Fibroblast of the aortic adventitia (primary cell): ENCODE measurements around the gene ZNF322. TPM values are rescaled to one million over a fixed set of nuclear protein-coding genes. Genes with fewer than 3 reads are reported as not detected.

Experiments used
- DNase-seq: peaks from one replicate; pipeline ENCODE4 v3.0.0-alpha.2; 2010; ENCODE audit warnings: low read depth
- H3K4me3 ChIP-seq: 2 replicates; pipeline ENCODE4 v1.5.1; 2011; ENCODE audit warnings: low read depth, mild to moderate bottlenecking, control low read depth, low read length, moderate library complexity
- CTCF ChIP-seq: IDR thresholded peaks from 2 replicates; pipeline ENCODE4 v1.5.1; 2011; ENCODE audit warnings: mild to moderate bottlenecking, low read length, control low read depth, inconsistent platforms; ENCODE audit not compliant: insufficient read depth
- total RNA-seq: library from RNA; depleted of rRNA; stranded (reverse); fragments of >200 nt; gene quantifications from 2 replicates; pipeline ENCODE4 v1.2.3, GENCODE V29; 2012; ENCODE audit warnings: low replicate concordance

Gene ZNF322
- total RNA-seq, 1 donor: 15.5 TPM

- no peak for TF ChIP-seq CTCF
- H3K4me3 ChIP-seq: peak overlapping the region; percentile 100
- no peak for DNase-seq
Observed at GRCh38 chr6:26598267-26598666, 61.3 kb downstream of the ZNF322 start.

- DNase-seq: no peak
- H3K4me3 ChIP-seq: peak overlapping the region; percentile 100
- TF ChIP-seq CTCF: no peak
Observed at GRCh38 chr6:26597821-26598220, 61.7 kb downstream of the ZNF322 start.

DNA sequence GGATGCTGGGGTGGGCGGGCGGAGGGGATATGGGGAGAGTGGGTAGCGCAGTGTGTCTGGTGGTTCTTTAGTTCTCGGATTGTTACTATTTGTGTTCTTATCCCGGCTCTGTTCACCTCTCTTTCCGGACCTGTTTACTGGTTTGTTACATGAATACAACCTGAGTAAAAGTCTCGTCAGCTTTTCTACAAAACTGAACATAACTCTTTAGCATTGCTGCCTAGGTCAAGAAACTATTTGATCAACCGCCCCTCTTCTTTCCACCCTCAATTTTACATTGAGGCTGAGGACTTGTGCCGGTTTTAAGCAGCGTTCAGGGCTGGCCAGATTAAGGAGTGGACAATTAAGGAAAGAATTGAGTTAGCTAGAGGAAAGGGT is 62.2 kb downstream of the ZNF322 start:
- H3K4me3 ChIP-seq: peak overlapping the region; percentile 100
- no peak for TF ChIP-seq CTCF
- no peak for DNase-seq

- TF ChIP-seq CTCF: no peak
- DNase-seq: peak; percentile 98
- peak within 1 kb of the TSS; percentile 100 for H3K4me3 ChIP-seq
Observed at GRCh38 chr6:26596579-26597388, 62.8 kb downstream of the ZNF322 start, which contains the start of gene ABT1. ABT1 (plus strand) TSS chr6:26596953; CDS start chr6:26596983, 30 bp downstream.

DNA sequence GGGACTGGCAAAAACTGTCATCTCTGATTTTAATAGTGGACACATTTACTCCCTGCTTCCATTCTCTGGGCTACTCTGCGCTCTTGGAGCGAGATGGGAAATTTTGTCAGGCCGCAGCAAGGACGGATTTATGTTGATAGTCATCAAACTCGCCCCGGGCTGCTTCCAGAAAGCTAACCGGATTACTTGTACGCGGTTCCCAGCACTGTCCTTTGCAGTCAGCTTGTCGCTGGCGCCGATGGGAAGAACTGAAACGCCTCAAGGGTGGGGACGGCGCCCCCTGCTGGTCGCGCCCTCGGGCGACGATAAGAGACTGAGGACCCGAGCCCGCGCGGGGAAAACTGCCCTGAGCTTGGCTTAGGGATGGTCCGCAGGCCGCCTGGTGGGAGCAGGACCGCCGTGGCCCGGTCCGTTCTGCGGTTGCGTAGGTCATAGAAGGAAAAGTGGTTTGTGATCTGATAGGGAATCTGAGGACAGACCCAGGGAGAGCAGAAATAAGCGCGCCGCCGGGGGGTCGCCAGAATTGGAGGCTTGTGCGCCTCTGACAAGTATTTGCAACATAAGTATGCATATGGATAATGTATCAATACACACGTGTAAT is 63.8 kb downstream of the ZNF322 start:
- H3K4me3 ChIP-seq: peak overlapping the region; percentile 68
- peak; percentile 85 for DNase-seq
- TF ChIP-seq CTCF: peak; percentile 94

- H3K4me3 ChIP-seq: peak overlapping the region; percentile 68
- DNase-seq: peak; percentile 81
- TF ChIP-seq CTCF: no peak
Observed at GRCh38 chr6:26594730-26595632, 64.6 kb downstream of the ZNF322 start.
